GM13976 (cell line): ENCODE data around the gene DDR2.
"Not testable (repeated sequence)": the region's sequence is repeated elsewhere in the genome, so short reads cannot be mapped to it uniquely, and the experiment has no call there.

Source experiments
- DNase-seq: peaks from one replicate; pipeline ENCODE4 v3.0.0; 2012; ENCODE audit warnings: low spot score
- in situ Hi-C: fragments of 300-500 bp; cut with MboI; formaldehyde crosslinking; loops from one replicate; pipeline ENCODE4 v1.12.0; 2022; ENCODE audit warnings: low sequenced_read_pairs, mixed read lengths, inconsistent platforms; ENCODE audit not compliant: unreplicated experiment
- TF ChIP-seq, protein P1 (sequence below): IDR thresholded peaks from 2 replicates; pipeline ENCODE4 v1.5.1; 2012; ENCODE audit warnings: borderline replicate concordance, mild to moderate bottlenecking; ENCODE audit not compliant: insufficient read depth; ENCODE audit errors: extremely low read depth, missing control alignments, control extremely low read depth

Gene DDR2

DNA sequence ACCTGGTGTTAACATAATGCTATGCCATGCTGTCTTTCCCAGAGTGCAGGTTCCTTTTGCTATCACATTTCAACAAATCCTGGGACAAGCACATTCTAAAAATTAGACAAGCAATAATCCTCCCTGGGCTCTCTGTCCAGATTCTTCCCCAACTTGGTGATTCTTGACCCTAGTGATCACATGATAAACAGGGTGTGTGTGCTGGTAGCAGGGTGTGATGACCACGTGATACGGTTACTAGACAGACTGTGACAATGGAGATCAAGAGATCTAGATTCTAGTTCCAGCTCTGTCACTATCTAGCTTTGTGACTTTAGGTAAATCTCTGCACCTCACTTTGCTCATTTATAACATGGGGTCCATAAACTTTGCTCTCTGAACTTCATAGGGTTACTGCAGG lies 96.3 kb downstream of the DDR2 start:
- TF ChIP-seq, protein P1, sequence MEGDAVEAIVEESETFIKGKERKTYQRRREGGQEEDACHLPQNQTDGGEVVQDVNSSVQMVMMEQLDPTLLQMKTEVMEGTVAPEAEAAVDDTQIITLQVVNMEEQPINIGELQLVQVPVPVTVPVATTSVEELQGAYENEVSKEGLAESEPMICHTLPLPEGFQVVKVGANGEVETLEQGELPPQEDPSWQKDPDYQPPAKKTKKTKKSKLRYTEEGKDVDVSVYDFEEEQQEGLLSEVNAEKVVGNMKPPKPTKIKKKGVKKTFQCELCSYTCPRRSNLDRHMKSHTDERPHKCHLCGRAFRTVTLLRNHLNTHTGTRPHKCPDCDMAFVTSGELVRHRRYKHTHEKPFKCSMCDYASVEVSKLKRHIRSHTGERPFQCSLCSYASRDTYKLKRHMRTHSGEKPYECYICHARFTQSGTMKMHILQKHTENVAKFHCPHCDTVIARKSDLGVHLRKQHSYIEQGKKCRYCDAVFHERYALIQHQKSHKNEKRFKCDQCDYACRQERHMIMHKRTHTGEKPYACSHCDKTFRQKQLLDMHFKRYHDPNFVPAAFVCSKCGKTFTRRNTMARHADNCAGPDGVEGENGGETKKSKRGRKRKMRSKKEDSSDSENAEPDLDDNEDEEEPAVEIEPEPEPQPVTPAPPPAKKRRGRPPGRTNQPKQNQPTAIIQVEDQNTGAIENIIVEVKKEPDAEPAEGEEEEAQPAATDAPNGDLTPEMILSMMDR: no peak
- no peak for DNase-seq
- in situ Hi-C loops: no loop called here

DNA sequence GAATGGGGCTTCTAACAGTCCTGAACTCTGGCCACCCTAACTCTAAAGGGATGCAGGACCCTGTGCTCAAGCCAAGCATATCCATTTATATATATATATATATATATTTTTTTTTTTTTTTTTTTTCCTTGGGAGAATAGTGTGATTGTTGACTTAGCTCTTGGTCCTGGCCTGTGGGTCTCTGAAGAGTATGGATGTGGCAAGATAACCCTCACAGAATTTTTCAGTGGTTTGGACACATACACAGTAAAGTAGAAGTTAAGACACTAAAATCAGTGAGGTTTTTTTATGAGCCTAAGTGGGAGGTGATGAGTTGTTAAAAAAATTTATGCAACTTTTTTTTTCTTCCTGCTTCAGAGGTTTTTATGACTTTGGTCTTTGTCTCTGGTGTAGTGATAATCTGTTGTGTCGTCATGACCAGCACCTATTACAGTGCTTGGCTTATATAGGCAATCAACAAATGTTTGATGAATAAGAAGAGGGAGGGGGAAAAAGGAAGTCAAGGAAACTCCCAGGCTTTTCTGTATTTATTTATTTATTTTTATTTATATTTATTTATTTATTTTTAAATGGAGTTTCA lies 97.0 kb downstream of the DDR2 start:
- DNase-seq, in situ Hi-C loops: not testable (repeated sequence)

DNA sequence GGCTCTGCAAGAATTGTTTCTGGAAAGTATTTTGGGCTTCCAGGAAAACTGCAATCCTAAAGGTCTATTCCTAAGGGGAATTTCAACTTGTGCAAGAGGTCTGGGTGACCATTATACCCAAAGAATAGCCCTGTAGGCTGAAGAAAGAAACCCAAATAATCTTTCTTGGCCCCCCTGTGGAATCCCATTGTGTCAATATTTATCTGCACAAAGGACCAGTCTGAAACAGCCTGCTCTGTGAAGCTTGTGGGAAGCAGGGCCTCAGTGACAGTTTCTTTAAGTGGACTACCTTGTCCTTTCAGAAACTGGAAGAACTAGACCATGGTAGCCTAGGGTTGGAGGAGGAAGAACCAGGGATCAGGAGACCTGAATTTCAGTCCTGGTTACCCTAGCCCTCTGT lies 99.8 kb downstream of the DDR2 start:
- in situ Hi-C loops: no loop called here
- TF ChIP-seq, protein P1: no peak
- no peak for DNase-seq

DNA sequence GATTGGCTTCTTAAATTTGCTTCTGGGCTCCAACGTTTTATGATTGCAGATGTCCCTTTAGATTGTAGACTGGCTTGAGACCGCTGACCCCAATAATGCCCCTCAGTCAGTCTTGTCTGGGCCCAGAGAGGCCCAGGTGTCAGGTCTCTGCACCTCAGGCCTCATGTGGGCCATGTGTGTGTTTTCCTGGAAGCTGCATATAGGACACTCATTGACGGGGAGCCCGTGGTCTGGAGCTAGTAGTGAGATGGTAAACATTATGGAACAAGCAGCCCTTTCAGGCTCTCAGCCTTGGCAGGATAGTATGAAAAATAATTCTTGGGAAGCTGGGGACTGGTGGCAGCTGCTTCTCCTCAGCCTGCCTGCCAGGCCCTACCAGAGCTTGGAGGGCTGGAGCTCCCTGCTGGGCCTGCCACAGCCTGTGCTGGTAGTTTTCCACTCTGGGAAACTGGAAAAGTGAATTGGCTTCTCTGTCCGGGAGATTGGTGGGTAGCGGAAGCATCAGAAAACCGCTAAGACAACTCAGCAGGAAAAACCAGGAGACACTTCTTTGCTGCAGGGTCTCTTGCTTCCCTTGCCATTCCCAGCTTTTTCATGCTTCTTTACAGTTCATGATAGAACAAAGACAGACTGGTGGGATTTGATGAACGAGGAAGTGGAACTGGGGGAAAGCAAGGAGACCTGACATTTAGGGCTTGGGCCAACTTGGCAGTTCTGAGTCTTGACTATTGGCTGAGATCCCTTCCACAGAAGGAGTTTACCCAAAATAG lies 100.5 kb downstream of the DDR2 start:
- TF ChIP-seq, protein P1: no peak
- in situ Hi-C loops: no loop called here
- no peak for DNase-seq

DNA sequence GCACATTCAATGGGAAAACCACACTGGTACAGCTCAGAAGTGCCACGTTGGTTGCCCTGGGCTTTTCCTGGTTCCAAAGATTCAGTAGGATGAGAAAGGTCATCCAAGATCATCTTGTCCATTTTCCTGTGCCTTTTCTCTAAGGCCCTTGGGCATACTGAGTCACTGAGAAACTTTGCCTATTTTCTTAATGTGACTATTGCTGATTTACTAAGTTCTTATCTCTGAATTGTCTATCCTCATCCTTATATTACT lies 101.0 kb downstream of the DDR2 start:
- DNase-seq: no peak
- in situ Hi-C loops: no loop called here
- TF ChIP-seq, protein P1: no peak

DNA sequence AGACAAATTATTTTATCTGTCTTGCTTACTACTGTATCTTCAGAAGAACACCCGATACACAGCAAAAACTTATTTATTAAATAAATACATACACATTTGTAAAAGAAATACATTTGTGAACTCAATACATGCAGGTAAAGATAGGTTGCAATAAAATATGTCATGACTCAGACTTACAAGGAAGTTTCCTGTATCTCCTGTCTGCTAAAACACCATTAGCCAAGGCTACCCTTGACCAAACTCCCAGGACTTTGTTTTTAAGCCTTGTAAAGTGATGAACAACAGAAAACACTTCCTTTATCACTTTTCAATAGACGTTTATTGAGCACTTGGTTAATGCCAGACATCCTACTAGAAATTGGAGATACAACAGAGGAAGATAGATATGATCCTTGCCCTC lies 101.8 kb downstream of the DDR2 start:
- in situ Hi-C loops: no loop called here
- TF ChIP-seq, protein P1: no peak
- DNase-seq: no peak

DNA sequence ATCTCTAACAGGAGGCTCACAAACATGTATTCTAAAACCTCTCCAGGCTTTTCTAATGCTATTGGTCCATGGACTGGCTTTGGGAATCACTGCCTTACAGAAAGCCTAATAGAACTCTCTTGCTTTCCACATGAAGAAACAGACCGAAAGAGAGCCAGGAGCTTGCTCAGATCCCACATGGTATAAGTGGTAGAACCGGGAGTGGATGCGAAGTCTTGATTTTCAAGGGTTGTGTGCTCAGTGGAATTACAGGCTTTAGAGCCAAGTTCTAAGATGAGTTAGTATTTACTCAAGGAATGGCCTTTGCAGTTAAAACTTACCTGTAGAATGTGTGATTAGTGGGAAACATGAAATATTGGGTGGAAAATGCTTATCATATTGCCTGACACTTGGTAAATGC lies 103.9 kb downstream of the DDR2 start:
- TF ChIP-seq, protein P1: no peak
- DNase-seq: no peak
- in situ Hi-C loops: no loop called here
